Measurements from ENCODE around the gene HMOX1.

Gene HMOX1

DNA sequence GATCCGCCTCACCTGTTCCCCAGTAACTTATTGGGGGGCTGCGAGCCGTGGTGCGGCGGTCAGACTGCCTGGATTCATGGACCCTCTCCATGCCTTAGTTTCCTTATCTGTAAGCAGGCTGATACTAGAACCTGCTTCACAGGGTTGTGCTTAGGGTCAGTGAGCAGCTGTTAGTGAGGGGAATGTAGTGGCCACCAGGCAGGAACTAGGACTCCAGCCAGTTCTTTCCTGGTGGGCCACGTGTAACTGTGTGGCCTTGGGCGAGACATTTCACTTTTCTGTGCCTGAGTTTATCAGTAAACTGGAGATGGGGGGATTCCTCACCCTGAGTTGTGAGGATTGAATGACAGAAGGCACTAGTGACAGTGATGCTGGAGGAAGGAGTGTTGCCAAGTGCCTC is 43.9 kb downstream of the HMOX1 start:
- Histone ChIP-seq H4K20me1 (ENCODE audit: low read depth, low read length) (no peaks in the 10 kb centered on the region), H2AFZ (ENCODE audit: low read depth, low read length, severe bottlenecking) (no peak overlapping the region), H3K4me2 (ENCODE audit: low read depth, low read length, poor library complexity, severe bottlenecking) (no peak overlapping the region), H3F3A (ENCODE audit: insufficient read depth) (no peaks in the 10 kb centered on the region), H3K27me3 (ENCODE audit: low read length) (no peaks in the 10 kb centered on the region), H3K4me3 (ENCODE audit: insufficient read depth, low read length, poor library complexity, severe bottlenecking) (no peak overlapping the region), H3K9ac (ENCODE audit: low read length) (no peak overlapping the region), H3K27ac (ENCODE audit: low read depth, low read length) (no peak overlapping the region), H3K79me2 (ENCODE audit: insufficient read depth, low read length) (no peaks in the 10 kb centered on the region), H3K9me2 (replicated peaks; ENCODE audit: insufficient read depth, low read length) (no peaks in the 10 kb centered on the region), H3K36me3 (ENCODE audit: low read length) (no peaks in the 10 kb centered on the region; the same call in 1 of the 2 replicates), H3K9me3 (ENCODE audit: insufficient read depth, low read length) (no peaks in the 10 kb centered on the region)
- TF ChIP-seq, protein P1, sequence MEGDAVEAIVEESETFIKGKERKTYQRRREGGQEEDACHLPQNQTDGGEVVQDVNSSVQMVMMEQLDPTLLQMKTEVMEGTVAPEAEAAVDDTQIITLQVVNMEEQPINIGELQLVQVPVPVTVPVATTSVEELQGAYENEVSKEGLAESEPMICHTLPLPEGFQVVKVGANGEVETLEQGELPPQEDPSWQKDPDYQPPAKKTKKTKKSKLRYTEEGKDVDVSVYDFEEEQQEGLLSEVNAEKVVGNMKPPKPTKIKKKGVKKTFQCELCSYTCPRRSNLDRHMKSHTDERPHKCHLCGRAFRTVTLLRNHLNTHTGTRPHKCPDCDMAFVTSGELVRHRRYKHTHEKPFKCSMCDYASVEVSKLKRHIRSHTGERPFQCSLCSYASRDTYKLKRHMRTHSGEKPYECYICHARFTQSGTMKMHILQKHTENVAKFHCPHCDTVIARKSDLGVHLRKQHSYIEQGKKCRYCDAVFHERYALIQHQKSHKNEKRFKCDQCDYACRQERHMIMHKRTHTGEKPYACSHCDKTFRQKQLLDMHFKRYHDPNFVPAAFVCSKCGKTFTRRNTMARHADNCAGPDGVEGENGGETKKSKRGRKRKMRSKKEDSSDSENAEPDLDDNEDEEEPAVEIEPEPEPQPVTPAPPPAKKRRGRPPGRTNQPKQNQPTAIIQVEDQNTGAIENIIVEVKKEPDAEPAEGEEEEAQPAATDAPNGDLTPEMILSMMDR (IDR thresholded peaks at IDR 0.05; ENCODE audit: insufficient read depth, low read length, poor library complexity, severe bottlenecking) = no peak
- TF ChIP-seq EZH2phosphoT487 (conservative IDR thresholded peaks at IDR 0.05; ENCODE audit: low read length) = no peak

DNA sequence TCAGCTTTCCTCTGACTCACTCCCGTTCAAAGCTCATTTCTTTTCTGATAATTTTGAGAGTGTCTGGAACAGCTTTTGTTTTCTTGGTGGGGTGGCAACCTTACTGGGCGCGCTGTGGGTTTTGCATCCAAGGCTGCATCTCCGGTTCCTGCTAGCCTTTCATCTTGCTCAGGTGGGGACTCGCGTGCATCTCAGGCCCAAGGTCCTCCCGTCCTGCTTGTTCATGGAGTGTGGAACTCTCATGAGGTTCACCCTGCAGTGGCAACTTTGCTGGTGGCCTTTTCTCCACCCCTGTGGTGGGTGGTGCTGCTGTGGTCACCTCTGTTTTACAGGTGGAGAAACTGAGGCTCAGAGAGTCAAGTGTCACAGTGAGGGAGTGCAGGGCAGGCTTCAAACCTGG is 44.6 kb downstream of the HMOX1 start:
- no peak overlapping the region for H3K27ac ChIP-seq (ENCODE audit: low read depth, low read length)
- H3K4me3 ChIP-seq (ENCODE audit: insufficient read depth, low read length, poor library complexity, severe bottlenecking) = no peak overlapping the region
- H3K36me3 ChIP-seq (ENCODE audit: low read length) = no peaks in the 10 kb centered on the region; the same call in 1 of the 2 replicates
- H2AFZ ChIP-seq (ENCODE audit: low read depth, low read length, severe bottlenecking) = no peak overlapping the region
- no peak for TF ChIP-seq EZH2phosphoT487 (conservative IDR thresholded peaks at IDR 0.05; ENCODE audit: low read length)
- TF ChIP-seq, protein P1 (IDR thresholded peaks at IDR 0.05; ENCODE audit: insufficient read depth, low read length, poor library complexity, severe bottlenecking) = no peak
- H3K9me2 ChIP-seq (replicated peaks; ENCODE audit: insufficient read depth, low read length) = no peaks in the 10 kb centered on the region
- H3K4me2 ChIP-seq (ENCODE audit: low read depth, low read length, poor library complexity, severe bottlenecking) = no peak overlapping the region
- no peaks in the 10 kb centered on the region for H3K9me3 ChIP-seq (ENCODE audit: insufficient read depth, low read length)
- H3K27me3 ChIP-seq (ENCODE audit: low read length) = no peaks in the 10 kb centered on the region
- no peaks in the 10 kb centered on the region for H3F3A ChIP-seq (ENCODE audit: insufficient read depth)
- H3K9ac ChIP-seq (ENCODE audit: low read length) = no peak overlapping the region
- no peaks in the 10 kb centered on the region for H4K20me1 ChIP-seq (ENCODE audit: low read depth, low read length)
- no peaks in the 10 kb centered on the region for H3K79me2 ChIP-seq (ENCODE audit: insufficient read depth, low read length)

DNA sequence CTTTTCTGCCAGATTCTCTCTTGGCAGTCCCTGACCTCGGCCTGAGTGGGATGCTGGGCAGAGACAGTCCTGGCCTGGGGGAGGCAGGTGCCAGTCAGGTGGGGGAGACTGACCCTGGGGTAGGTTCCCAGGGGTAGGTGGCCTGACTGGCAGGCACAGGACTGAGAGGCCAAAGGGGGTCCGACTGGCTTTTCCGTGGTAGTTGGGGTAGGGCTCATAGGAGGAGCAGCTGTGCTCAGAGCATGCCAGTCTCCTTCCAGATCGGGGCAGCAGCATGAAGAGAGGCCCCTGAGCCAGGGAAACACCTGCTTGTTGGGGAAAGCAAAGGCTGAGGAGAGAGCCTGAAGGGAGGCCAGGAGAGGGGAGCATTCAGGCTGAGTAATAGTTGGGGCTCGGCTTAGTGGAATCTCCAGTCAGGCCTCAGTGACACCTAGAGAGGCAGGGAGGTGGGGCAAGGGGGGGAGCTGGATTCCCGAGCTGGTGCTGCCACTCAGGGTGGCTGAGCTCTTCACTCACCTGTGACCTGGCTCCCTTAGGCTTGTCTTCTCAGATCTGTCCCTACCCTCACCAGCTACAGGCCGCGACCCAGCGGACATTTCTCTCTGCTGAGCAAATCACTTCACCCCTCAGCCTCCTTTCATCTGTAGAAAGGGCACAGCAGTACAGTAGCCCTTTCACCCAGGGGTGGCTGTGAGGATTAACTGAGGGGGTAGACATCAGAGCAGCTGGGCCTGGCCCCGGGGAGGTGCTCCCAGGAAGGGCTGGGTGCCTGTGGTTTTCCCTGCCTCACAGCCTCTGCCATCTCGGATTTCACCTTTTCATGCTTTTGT is 45.3 kb downstream of the HMOX1 start:
- H3K9me2 ChIP-seq (replicated peaks; ENCODE audit: insufficient read depth, low read length) = no peaks in the 10 kb centered on the region
- H3F3A ChIP-seq (ENCODE audit: insufficient read depth) = no peaks in the 10 kb centered on the region
- H3K9me3 ChIP-seq (ENCODE audit: insufficient read depth, low read length) = no peaks in the 10 kb centered on the region
- no peak overlapping the region for H3K9ac ChIP-seq (ENCODE audit: low read length)
- no peaks in the 10 kb centered on the region for H3K79me2 ChIP-seq (ENCODE audit: insufficient read depth, low read length)
- no peak overlapping the region for H3K4me2 ChIP-seq (ENCODE audit: low read depth, low read length, poor library complexity, severe bottlenecking)
- H3K4me3 ChIP-seq (ENCODE audit: insufficient read depth, low read length, poor library complexity, severe bottlenecking) = no peak overlapping the region
- H2AFZ ChIP-seq (ENCODE audit: low read depth, low read length, severe bottlenecking) = no peak overlapping the region
- H3K36me3 ChIP-seq (ENCODE audit: low read length) = no peaks in the 10 kb centered on the region; the same call in 1 of the 2 replicates
- TF ChIP-seq, protein P1 (IDR thresholded peaks at IDR 0.05; ENCODE audit: insufficient read depth, low read length, poor library complexity, severe bottlenecking) = no peak
- no peak for TF ChIP-seq EZH2phosphoT487 (conservative IDR thresholded peaks at IDR 0.05; ENCODE audit: low read length)
- H3K27ac ChIP-seq (ENCODE audit: low read depth, low read length) = no peak overlapping the region
- H3K27me3 ChIP-seq (ENCODE audit: low read length) = no peaks in the 10 kb centered on the region
- no peaks in the 10 kb centered on the region for H4K20me1 ChIP-seq (ENCODE audit: low read depth, low read length)
